HUES6 (cell line): ENCODE data around the gene INTS1.
A peak's percentile ranks its signal among the peaks of the same experiment; 100 is the strongest.

Experiments used
- H3K27ac ChIP-seq: 2 replicates; pipeline ENCODE4 v1.7.0; 2013; ENCODE audit warnings: low read depth, mild to moderate bottlenecking, low read length, inconsistent platforms
- H3K27me3 ChIP-seq: 2 replicates; pipeline ENCODE4 v1.6.1; 2013; ENCODE audit warnings: low read length; ENCODE audit not compliant: control insufficient read depth, insufficient read depth
- H3K36me3 ChIP-seq: 2 replicates; pipeline ENCODE4 v1.6.1; 2013; ENCODE audit warnings: low read length; ENCODE audit not compliant: control insufficient read depth, insufficient read depth
- H3K4me1 ChIP-seq: 2 replicates; pipeline ENCODE4 v1.6.1; 2013; ENCODE audit warnings: low read length; ENCODE audit not compliant: control insufficient read depth, insufficient read depth
- H3K4me3 ChIP-seq: 2 replicates; pipeline ENCODE4 v1.5.1; 2013; ENCODE audit warnings: low read depth, low read length
- H3K9ac ChIP-seq: one replicate; pipeline ENCODE4 v1.6.1; 2013; ENCODE audit warnings: mild to moderate bottlenecking, low read length
- H3K9me3 ChIP-seq: 2 replicates; pipeline ENCODE4 v1.6.1; 2013; ENCODE audit warnings: low read depth, low read length; ENCODE audit not compliant: control insufficient read depth, insufficient read depth

The INTS1 gene

DNA sequence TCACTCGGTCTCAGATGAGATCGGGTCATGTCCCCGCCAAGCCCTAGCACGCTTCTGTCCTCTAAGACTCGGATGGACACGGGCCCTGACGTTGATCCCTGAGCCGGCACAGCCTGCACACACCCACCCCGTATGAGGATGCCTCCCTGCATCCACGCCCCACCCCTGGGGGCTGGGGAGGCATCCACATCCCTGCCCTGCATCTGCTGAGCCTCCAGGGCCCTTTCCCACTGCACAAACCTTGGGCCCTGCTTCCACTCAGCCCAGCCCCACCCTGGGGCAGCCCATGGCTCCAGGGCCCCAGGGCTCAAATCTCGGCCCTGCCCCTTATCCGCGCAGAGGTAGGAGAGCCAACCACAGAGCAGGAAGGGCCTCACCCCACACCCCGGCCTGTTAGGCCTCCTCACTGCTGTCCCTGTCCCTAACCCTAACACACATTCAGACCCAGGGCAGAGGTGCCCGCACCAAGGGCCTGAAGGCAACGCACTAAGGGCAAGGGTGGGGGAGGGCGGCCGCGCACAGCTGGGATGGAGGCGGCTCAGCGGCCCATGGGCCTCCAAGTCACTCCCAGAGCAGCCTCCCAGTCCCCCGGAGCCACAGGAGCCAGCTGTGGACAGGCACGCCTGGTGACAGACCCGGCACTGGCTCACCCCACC lies 35.4 kb downstream of the INTS1 start:
- H3K4me1 ChIP-seq = peaks cover 10% of the 10 kb centered on the region
- H3K9me3 ChIP-seq = no peaks in the 10 kb centered on the region
- peaks cover 54% of the 10 kb centered on the region for H3K36me3 ChIP-seq
- no peaks in the 10 kb centered on the region for H3K27me3 ChIP-seq
- no peak overlapping the region for H3K4me3 ChIP-seq
- H3K27ac ChIP-seq = peak overlapping the region; percentile 26; the same call in 1 of the 2 replicates
- H3K9ac ChIP-seq = peak overlapping the region; percentile 22

DNA sequence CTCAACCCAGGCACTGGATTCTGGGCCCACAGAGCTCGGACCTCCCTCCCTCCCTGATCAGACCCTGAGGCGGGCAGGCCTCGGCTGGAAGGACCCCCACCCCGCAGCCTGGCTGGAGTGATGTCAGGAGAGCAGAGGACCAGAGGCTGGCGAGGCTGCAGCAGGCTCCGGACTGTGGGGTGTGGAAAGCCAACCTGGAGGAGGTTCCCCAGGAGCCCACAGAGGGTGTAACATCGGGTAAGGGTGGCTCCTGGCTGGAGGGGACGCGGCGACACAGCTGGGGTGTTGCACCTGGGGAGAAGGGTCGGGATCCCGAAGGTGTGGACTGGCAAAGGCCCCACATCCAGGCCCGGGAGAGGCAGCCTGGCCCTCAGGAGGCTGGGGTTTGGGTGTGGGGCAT lies 36.0 kb downstream of the INTS1 start:
- no peak overlapping the region for H3K27ac ChIP-seq
- no peak overlapping the region for H3K4me3 ChIP-seq
- H3K36me3 ChIP-seq = peaks cover 49% of the 10 kb centered on the region
- no peaks in the 10 kb centered on the region for H3K9me3 ChIP-seq
- H3K4me1 ChIP-seq = peaks cover 10% of the 10 kb centered on the region
- H3K27me3 ChIP-seq = no peaks in the 10 kb centered on the region
- peak overlapping the region; percentile 22 for H3K9ac ChIP-seq

DNA sequence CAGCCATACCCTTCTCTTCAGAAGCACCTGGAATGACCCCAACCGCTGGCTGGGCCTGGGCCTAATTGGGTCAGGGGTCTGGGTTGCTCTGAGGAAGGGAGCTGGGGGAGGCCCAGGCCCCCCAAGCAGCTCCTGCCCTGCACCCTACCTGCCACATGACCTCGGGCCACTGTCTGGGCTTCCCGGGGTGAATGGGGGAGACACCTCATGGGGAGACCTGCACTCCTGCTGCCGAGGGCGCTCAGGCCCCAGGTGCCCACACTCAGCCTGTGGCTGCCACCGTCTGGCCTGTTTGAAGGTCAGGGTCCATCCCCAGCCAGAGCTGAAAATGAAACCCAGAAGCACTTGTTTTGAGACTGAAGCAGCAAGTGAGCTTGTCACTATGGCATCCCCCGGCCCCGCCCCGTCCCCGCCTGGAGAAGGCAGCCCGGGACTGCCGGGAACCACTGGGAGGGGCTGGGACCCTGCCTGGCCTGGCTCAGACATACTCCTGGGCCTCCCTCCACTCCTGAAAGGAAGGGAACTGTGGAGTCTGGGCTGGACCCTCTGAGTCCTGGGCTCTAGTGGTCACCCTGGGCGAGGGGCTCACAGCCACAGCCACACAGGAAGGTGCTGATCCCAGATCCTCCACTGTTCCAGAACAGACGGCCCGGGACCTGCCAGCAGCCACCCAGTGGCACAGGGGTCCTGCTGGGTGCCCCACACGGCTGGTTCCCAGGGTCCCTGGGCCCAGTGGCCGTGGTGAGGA lies 37.5 kb downstream of the INTS1 start:
- Histone ChIP-seq H3K9me3 (no peaks in the 10 kb centered on the region), H3K27me3 (no peaks in the 10 kb centered on the region), H3K36me3 (peaks cover 34% of the 10 kb centered on the region), H3K4me1 (peaks cover 10% of the 10 kb centered on the region), H3K9ac (peak overlapping the region; percentile 36), H3K4me3 (no peak overlapping the region), H3K27ac (no peak overlapping the region)

- Histone ChIP-seq H3K36me3 (peaks cover 13% of the 10 kb centered on the region), H3K9me3 (no peaks in the 10 kb centered on the region), H3K4me3 (no peak overlapping the region), H3K4me1 (peaks cover 17% of the 10 kb centered on the region), H3K9ac (no peak overlapping the region), H3K27ac (no peak overlapping the region), H3K27me3 (no peaks in the 10 kb centered on the region)
Measured at GRCh38 chr7:1464694-1465093, 39.5 kb downstream of the INTS1 start.

GRCh38 chr7:1463676-1464223 lies 40.4 kb downstream of the INTS1 start:
- Histone ChIP-seq H3K36me3 (peaks cover 5% of the 10 kb centered on the region), H3K4me1 (peaks cover 18% of the 10 kb centered on the region), H3K9ac (no peak overlapping the region), H3K4me3 (no peak overlapping the region), H3K27ac (no peak overlapping the region), H3K27me3 (no peaks in the 10 kb centered on the region), H3K9me3 (no peaks in the 10 kb centered on the region)

DNA sequence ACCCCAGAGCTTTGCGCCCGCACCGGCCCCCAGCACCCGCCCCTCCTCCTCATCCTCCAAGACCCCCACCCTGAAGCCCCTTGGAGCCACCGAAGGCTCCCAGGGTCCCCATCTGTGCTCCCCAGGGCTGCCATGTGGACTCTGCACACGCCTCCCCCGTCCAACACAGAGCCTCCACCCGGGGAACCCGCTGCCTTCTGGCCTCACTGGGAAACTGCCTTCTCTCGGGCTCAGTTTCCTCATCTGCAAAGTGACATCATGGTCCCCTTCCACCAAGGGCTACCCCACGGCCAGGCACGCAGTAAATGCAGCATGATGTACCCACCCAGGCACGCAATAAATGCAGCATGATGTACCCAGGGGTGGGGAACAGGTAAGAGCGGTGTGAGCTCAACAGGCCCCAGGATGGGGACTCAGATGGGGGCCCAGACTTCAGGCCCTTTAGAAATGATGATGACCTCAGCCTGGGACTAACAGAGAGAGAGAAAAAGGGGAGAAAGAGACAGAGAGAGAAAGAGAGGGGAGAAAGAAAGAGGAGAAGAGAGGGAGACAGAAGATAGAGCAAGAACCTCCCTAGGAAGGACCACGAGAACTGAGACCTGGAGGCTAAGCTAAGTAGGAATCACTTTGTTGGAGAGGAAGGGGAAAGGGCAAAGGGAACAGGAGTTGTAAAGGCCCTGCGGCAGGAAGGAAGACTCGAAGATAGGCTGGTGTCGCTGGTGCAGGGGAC lies 42.4 kb downstream of the INTS1 start:
- Histone ChIP-seq H3K27me3 (no peaks in the 10 kb centered on the region), H3K36me3 (no peaks in the 10 kb centered on the region), H3K4me3 (no peak overlapping the region), H3K4me1 (peaks cover 32% of the 10 kb centered on the region), H3K9ac (no peak overlapping the region), H3K9me3 (no peaks in the 10 kb centered on the region), H3K27ac (no peak overlapping the region)

- Histone ChIP-seq H3K36me3 (no peaks in the 10 kb centered on the region), H3K9me3 (no peaks in the 10 kb centered on the region), H3K4me1 (peaks cover 28% of the 10 kb centered on the region), H3K9ac (peak overlapping the region; percentile 29), H3K27ac (no peak overlapping the region), H3K4me3 (no peak overlapping the region), H3K27me3 (no peaks in the 10 kb centered on the region)
Measured at GRCh38 chr7:1460821-1461645, 43.2 kb downstream of the INTS1 start.

DNA sequence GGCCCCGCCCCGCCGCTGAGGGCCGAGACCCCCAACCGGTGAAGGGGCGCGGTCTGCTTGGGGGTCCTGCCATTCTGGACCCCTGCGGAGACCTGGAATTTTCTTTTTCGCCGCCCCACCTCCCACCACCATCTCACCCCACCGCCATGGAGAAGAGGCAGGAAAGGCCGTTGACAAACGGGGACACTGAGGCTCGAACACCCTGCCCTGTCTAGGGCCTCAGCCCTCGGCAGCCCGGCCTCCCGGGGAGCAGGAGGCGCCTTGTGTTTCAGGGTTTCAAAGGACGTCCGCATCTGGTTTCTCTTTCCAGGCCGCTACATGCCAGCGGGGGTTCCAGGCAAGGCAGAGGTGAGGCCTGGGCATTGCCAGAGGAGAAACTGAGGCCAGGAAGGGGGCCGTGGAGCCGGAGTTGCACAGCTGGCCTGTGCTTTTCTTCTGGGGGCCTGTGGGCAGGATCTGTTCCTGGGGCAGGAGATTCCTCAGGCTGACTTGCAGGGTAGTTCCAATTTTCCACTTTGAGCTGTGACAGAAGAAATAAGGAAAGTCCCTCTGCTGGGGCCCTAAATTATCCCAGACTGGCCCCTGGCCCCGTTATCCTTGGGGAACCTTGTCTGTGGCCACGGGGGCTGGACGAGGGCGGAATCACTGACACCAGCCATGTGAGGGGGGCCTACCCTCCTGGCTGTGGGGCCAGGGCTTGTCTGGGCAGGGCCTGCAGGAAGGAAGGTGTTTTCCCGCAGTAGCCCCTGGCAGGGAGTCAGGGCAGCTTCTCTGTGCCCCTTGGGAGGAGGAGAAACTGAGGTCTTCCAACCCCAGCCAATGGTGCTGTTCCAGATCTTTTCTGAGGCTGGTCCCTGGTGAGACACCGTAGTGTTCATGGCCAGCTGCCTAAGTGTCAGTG lies 44.0 kb downstream of the INTS1 start:
- H3K4me3 ChIP-seq = peak overlapping the region; percentile 54
- no peaks in the 10 kb centered on the region for H3K36me3 ChIP-seq
- peak overlapping the region; percentile 29 for H3K9ac ChIP-seq
- H3K27ac ChIP-seq = no peak overlapping the region
- no peaks in the 10 kb centered on the region for H3K9me3 ChIP-seq
- no peaks in the 10 kb centered on the region for H3K27me3 ChIP-seq
- H3K4me1 ChIP-seq = peaks cover 35% of the 10 kb centered on the region

DNA sequence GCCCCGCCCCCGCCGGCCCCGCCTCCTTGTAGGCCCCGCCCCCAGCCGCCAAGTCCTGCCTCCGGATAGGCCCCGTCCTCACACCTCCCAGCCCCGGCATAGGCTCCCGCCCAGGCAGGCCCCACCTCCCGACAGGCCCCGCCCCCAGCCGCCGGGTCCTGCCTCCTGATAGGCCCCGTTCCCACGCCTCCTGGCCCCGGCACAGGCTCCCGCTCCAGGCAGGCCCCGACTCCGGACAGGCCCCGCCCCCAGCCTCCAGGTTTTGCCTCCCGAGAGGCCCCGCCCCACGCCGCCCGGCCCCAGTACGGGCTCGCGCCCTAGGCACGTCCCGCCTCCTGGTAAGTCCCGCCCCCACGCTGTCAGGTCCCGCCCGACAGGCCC lies 44.7 kb downstream of the INTS1 start:
- Histone ChIP-seq H3K4me1 (peaks cover 41% of the 10 kb centered on the region), H3K9me3 (no peaks in the 10 kb centered on the region), H3K4me3 (peak overlapping the region; percentile 85), H3K27me3 (no peaks in the 10 kb centered on the region), H3K27ac (no peak overlapping the region), H3K36me3 (no peaks in the 10 kb centered on the region), H3K9ac (no peak overlapping the region)
